Testis (tissue), 2 donors: Measurements from ENCODE around the gene SLC7A11.

Experiments used
- POLR2A ChIP-seq: fragments of 450-650 bp; IDR thresholded peaks from one replicate; pipeline ENCODE4 v1.6.1; 2017; ENCODE audit warnings: antibody characterized with exemption, mild to moderate bottlenecking, moderate library complexity
- TF ChIP-seq, protein P1 (sequence below), 3 experiments: fragments of 450-650 bp in 2 of 3; fragments of 200-600 bp in 1 of 3; sonication (generic) in 1 of 3; IDR thresholded peaks; one replicate each; pipeline ENCODE4 v1.5.1; 2016 to 2019; ENCODE audit warnings: antibody characterized with exemption in 3 of 3, mild to moderate bottlenecking in 2 of 3, moderate library complexity in 1 of 3

GRCh38 chr4:138200236-138200590 lies 41.9 kb downstream of the SLC7A11 start:
- TF ChIP-seq, protein P1, sequence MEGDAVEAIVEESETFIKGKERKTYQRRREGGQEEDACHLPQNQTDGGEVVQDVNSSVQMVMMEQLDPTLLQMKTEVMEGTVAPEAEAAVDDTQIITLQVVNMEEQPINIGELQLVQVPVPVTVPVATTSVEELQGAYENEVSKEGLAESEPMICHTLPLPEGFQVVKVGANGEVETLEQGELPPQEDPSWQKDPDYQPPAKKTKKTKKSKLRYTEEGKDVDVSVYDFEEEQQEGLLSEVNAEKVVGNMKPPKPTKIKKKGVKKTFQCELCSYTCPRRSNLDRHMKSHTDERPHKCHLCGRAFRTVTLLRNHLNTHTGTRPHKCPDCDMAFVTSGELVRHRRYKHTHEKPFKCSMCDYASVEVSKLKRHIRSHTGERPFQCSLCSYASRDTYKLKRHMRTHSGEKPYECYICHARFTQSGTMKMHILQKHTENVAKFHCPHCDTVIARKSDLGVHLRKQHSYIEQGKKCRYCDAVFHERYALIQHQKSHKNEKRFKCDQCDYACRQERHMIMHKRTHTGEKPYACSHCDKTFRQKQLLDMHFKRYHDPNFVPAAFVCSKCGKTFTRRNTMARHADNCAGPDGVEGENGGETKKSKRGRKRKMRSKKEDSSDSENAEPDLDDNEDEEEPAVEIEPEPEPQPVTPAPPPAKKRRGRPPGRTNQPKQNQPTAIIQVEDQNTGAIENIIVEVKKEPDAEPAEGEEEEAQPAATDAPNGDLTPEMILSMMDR (IDR thresholded peaks at IDR 0.05): no peak
- no peak for TF ChIP-seq POLR2A
